AG04449 (cell line): ENCODE measurements around the gene GAS2L1.

Experiments
- CTCF ChIA-PET: fragments of 350-600 bp; formaldehyde crosslinking; extraction: SDS; loops from one replicate; lab custom pipeline; 2021; ENCODE audit warnings: antibody characterized with exemption; lab: Yijun Ruan, JAX
- POLR2A ChIA-PET: fragments of 400-600, 350-600 bp; formaldehyde crosslinking; extraction: SDS; loops from one replicate; lab custom pipeline; 2020; ENCODE audit warnings: antibody characterized with exemption, inconsistent platforms; lab: Yijun Ruan, JAX
- DNase-seq: peaks from one replicate; pipeline ENCODE4 v3.0.0-alpha.2; 2010; ENCODE audit warnings: low read depth, low spot score
- H3K4me3 ChIP-seq: 2 replicates; pipeline ENCODE4 v1.5.1; 2011; ENCODE audit warnings: low read depth, mild to moderate bottlenecking, control low read depth, low read length
- TF ChIP-seq, protein P1 (sequence below): IDR thresholded peaks from one replicate; pipeline ENCODE4 v1.5.1; 2011; ENCODE audit warnings: mild to moderate bottlenecking, moderate library complexity, low read length, control low read depth, inconsistent platforms; ENCODE audit not compliant: insufficient read depth; ENCODE audit errors: missing control alignments

The GAS2L1 gene

GRCh38 chr22:29260601-29261315 is 45.7 kb upstream of the GAS2L1 start:
- TF ChIP-seq, protein P1, sequence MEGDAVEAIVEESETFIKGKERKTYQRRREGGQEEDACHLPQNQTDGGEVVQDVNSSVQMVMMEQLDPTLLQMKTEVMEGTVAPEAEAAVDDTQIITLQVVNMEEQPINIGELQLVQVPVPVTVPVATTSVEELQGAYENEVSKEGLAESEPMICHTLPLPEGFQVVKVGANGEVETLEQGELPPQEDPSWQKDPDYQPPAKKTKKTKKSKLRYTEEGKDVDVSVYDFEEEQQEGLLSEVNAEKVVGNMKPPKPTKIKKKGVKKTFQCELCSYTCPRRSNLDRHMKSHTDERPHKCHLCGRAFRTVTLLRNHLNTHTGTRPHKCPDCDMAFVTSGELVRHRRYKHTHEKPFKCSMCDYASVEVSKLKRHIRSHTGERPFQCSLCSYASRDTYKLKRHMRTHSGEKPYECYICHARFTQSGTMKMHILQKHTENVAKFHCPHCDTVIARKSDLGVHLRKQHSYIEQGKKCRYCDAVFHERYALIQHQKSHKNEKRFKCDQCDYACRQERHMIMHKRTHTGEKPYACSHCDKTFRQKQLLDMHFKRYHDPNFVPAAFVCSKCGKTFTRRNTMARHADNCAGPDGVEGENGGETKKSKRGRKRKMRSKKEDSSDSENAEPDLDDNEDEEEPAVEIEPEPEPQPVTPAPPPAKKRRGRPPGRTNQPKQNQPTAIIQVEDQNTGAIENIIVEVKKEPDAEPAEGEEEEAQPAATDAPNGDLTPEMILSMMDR = no peak
- H3K4me3 ChIP-seq = no peak overlapping the region
- POLR2A ChIA-PET = no interaction called here
- DNase-seq = no peak
- CTCF ChIA-PET = interaction anchor here (2.1 to 2.8 kb wide), 2 partner anchors 12 to 15 kb away, joined by 8 to 9 read pairs; no protein-coding TSS in a partner anchor

DNA sequence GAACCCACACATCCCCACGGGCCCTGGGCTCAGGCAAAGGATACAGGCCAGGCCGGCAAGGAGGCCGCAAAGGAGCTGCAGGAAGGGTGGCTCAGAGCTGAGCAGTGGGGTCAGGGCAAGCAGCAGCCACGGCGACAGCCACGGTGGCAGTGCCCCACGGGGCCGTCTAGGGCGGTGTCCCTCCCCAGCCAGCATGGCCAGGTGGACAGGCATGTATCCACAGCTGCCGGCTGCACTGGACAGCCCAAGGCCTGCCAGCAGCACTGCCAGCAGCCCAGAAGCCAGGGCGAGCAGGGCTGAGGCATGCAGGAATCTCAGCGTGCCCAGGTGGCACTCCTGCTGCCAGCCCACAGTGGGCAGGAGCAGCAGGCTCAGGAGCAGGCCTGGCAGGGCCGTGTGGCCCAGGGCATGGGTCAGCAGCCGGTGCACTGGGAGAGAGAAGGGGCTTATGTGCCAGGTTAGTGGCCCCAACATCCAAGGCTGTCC is 42.6 kb upstream of the GAS2L1 start:
- no peak for DNase-seq
- ChIA-PET POLR2A (no interaction called here), CTCF (interaction anchor here (4.2 kb wide), 1 partner anchor 18 kb away, joined by 25 read pairs; no protein-coding TSS in a partner anchor)
- no peak overlapping the region for H3K4me3 ChIP-seq
- TF ChIP-seq, protein P1 = no peak

DNA sequence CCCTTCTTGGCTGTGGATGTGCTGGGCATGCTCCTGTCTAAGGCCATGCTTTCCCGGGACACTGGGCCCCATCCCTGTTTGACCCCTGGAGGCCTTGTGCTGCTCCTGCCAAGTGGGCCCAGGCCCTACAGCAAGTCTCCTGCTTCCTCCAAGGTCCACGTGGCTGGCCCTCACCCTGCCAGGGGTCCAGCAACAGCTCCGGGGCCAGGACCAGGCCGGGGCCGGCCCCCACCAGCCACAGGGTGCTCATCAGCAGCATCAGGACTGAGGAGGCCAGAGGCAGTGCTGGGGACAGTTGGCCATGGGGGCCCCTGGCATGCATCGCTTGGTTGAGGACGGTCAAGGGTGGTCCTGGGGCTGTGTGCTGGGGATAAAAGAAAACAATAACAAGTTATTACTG is 41.1 kb upstream of the GAS2L1 start:
- no peak overlapping the region for H3K4me3 ChIP-seq
- ChIA-PET POLR2A (no interaction called here), CTCF (interaction anchor here (1.3 to 4.2 kb wide), 2 partner anchors 16 to 20 kb away, joined by 5 to 25 read pairs; no protein-coding TSS in a partner anchor)
- DNase-seq = no peak
- TF ChIP-seq, protein P1 = no peak

DNA sequence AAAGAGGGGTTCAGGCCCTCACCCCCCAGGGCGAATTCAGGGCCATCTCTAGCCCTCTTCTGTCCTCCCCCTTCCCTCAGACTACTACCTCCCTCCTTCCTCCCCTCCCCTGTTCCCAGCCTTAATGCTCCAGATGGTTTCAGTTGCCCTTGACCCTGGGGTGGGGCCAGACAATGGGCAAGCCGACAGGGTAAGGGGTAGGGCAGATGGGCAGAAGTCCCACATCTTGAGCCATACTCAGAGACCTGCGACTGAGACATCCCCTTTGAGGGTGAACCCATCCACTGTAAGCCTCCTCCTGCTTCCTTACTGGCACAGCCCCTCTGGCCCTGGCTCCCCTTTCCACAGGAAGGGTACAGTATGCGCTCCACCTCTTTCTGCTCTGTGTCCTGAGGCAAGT is 40.5 kb upstream of the GAS2L1 start:
- TF ChIP-seq, protein P1 = no peak
- POLR2A ChIA-PET = interaction anchor here (0.6 kb wide), 1 partner anchor 47 kb away, joined by 3 read pairs; no protein-coding TSS in a partner anchor
- no peak for DNase-seq
- CTCF ChIA-PET = interaction anchor here (4.2 kb wide), 1 partner anchor 20 kb away, joined by 25 read pairs; no protein-coding TSS in a partner anchor
- no peak overlapping the region for H3K4me3 ChIP-seq

- CTCF ChIA-PET = interaction anchor here (1.2 to 4.2 kb wide), 2 partner anchors 19 to 21 kb away, joined by 4 to 25 read pairs; no protein-coding TSS in a partner anchor
- TF ChIP-seq, protein P1 = no peak
- POLR2A ChIA-PET = interaction anchor here (0.6 kb wide), 1 partner anchor 17 kb away, joined by 3 read pairs; no protein-coding TSS in a partner anchor
- DNase-seq = no peak
- peak overlapping the region; percentile 89 for H3K4me3 ChIP-seq
Observed at GRCh38 chr22:29266564-29267461, 39.6 kb upstream of the GAS2L1 start.

DNA sequence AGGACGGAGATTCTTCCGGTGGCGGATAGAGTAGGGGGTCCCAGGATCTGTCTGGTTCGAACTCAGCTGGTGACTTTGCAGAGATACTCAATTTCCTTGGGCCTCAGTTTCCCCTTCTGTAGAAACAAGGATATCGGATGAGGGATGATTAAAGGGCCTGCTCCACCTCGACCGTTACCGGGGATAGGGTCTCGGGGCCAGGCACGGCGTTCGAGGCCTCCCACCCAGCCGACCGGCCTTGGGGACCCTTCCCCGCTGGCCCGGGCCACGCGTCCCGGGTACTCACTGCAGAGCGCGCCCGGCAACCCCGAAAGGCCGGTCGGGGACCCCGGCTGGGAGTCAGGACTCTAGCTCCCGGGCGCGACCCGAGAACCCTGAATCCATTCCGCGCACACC is 39.0 kb upstream of the GAS2L1 start:
- ChIA-PET CTCF (interaction anchor here (1.2 to 4.2 kb wide), 2 partner anchors 19 to 22 kb away, joined by 4 to 25 read pairs; no protein-coding TSS in a partner anchor), POLR2A (interaction anchor here (0.6 kb wide), 1 partner anchor 18 kb away, joined by 3 read pairs; no protein-coding TSS in a partner anchor)

More for the DNA sequence above, 39.0 kb upstream of the GAS2L1 start:
- TF ChIP-seq, protein P1 = no peak
- DNase-seq = no peak
- peak overlapping the region; percentile 89 for H3K4me3 ChIP-seq
